A549 (cell line): ENCODE results near the gene SLX9. TPM values are rescaled to one million over a fixed set of nuclear protein-coding genes. Genes with fewer than 3 reads are reported as not detected.

Source experiments
- ATAC-seq, 2 experiments: fragments of 200-7000 bp in 1 of 2; fragments of >200 bp in 1 of 2; cut with Nextera tagmentation in 1 of 2; cut with Tn5 transposase in 1 of 2; 3 replicates each; pipeline versions ENCODE4 v1.8.0 to v1.9.1; 2018 to 2020; ENCODE audit warnings: mild to moderate bottlenecking in 1 of 2, moderate library complexity in 1 of 2
- CTCF ChIA-PET: fragments of 300-600 bp; sonication (Branson Sonifier 250); formaldehyde crosslinking; extraction: SDS; loops from one replicate; lab custom pipeline; 2021; ENCODE audit warnings: antibody characterized with exemption, inconsistent platforms; lab: Yijun Ruan, JAX
- POLR2A ChIA-PET: fragments of 350-600 bp; formaldehyde crosslinking; extraction: SDS; loops from one replicate; lab custom pipeline; 2021; ENCODE audit warnings: antibody characterized with exemption, inconsistent platforms; lab: Yijun Ruan, JAX
- DNase-seq, 2 experiments: peaks; one replicate each; pipeline versions ENCODE4 v3.0.0 to v3.0.0-alpha.2; 2011 to 2016; ENCODE audit warnings: low read depth in 1 of 2, low spot score in 1 of 2
- FAIRE-seq: peaks from 2 replicates; lab custom pipeline; 2011; peaks lifted over from hg19 to GRCh38; lab: Jason Lieb, UNC
- H3K27ac ChIP-seq, 2 experiments: fragments of >200 bp; sonication (Bioruptor Twin); formaldehyde crosslinking; 3 replicates each; pipeline ENCODE4 v1.5.1; 2016 to 2017
- H3K4me1 ChIP-seq: fragments of >200 bp; sonication (Bioruptor Twin); formaldehyde crosslinking; 3 replicates; pipeline ENCODE4 v1.6.1; 2016
- H3K4me2 ChIP-seq: fragments of >200 bp; sonication (Bioruptor Twin); formaldehyde crosslinking; 3 replicates; pipeline ENCODE4 v1.6.1; 2016
- H3K4me3 ChIP-seq: fragments of >200 bp; sonication (Bioruptor Twin); formaldehyde crosslinking; 3 replicates; pipeline ENCODE4 v1.5.1; 2016
- H3K9me3 ChIP-seq: fragments of >200 bp; sonication (Bioruptor Twin); formaldehyde crosslinking; 3 replicates; pipeline ENCODE4 v1.6.1; 2016
- BCL3 ChIP-seq: fragments of >200 bp; sonication (Bioruptor Twin); formaldehyde crosslinking; IDR thresholded peaks from 3 replicates; pipeline ENCODE4 v1.6.1; 2016
- BHLHE40 ChIP-seq: IDR thresholded peaks from 2 replicates; pipeline ENCODE4 v1.6.1; 2012; ENCODE audit warnings: low read depth, low read length, inconsistent platforms
- E2F6 ChIP-seq: IDR thresholded peaks from 2 replicates; pipeline ENCODE4 v1.6.1; 2012; ENCODE audit warnings: low read depth, borderline replicate concordance
- ESRRA ChIP-seq: fragments of 150-350 bp; IDR thresholded peaks from 2 replicates; pipeline ENCODE4 v1.6.1; 2014; ENCODE audit warnings: mild to moderate bottlenecking, low read length, borderline replicate concordance
- FOXS1 ChIP-seq: fragments of 250-450 bp; sonication (Bioruptor Pico); IDR thresholded peaks from 2 replicates; pipeline ENCODE4 v1.5.0; 2020; ENCODE audit warnings: mild to moderate bottlenecking, moderate library complexity
- HMGXB4 ChIP-seq: fragments of 250-450 bp; sonication (Bioruptor Pico); IDR thresholded peaks from 2 replicates; pipeline ENCODE4 v1.5.0; 2021; ENCODE audit warnings: mild to moderate bottlenecking, moderate library complexity, borderline replicate concordance
- HOXA7 ChIP-seq: fragments of 250-450 bp; sonication (Bioruptor Pico); IDR thresholded peaks from 2 replicates; pipeline ENCODE4 v1.5.0; 2020; ENCODE audit warnings: mild to moderate bottlenecking, moderate library complexity
- HOXB13 ChIP-seq: fragments of 250-450 bp; sonication (Bioruptor Pico); IDR thresholded peaks from 2 replicates; pipeline ENCODE4 v1.5.0; 2020; ENCODE audit warnings: low read depth, mild to moderate bottlenecking, moderate library complexity
- HOXB5 ChIP-seq: fragments of 250-450 bp; sonication (Bioruptor Pico); IDR thresholded peaks from 2 replicates; pipeline ENCODE4 v1.5.0; 2020; ENCODE audit warnings: mild to moderate bottlenecking, moderate library complexity
- KDM5A ChIP-seq: fragments of 200-600 bp; sonication (generic); IDR thresholded peaks from 2 replicates; pipeline ENCODE4 v1.6.1; 2016; ENCODE audit warnings: antibody characterized with exemption, mild to moderate bottlenecking
- MAZ ChIP-seq: fragments of 150-350 bp; IDR thresholded peaks from 2 replicates; pipeline ENCODE4 v1.6.1; 2014; ENCODE audit warnings: antibody characterized with exemption, low read depth, low read length, borderline replicate concordance
- NFE2L2 ChIP-seq: fragments of 150-350 bp; conservative IDR thresholded peaks from 2 replicates; pipeline ENCODE4 v1.6.1; 2014; ENCODE audit warnings: low read length
- NPAS2 ChIP-seq: fragments of 250-450 bp; sonication (Bioruptor Pico); IDR thresholded peaks from 2 replicates; pipeline ENCODE4 v1.8.0; 2022; ENCODE audit warnings: mild to moderate bottlenecking, moderate library complexity, borderline replicate concordance
- NR3C1 ChIP-seq: fragments of >200 bp; sonication (Bioruptor Twin); formaldehyde crosslinking; IDR thresholded peaks from 3 replicates; pipeline ENCODE4 v1.6.1; 2017
- RARB ChIP-seq: fragments of 250-450 bp; sonication (Bioruptor Pico); IDR thresholded peaks from 2 replicates; pipeline ENCODE4 v1.8.0; 2021; ENCODE audit warnings: mild to moderate bottlenecking, moderate library complexity
- RCOR1 ChIP-seq: fragments of 150-350 bp; IDR thresholded peaks from 2 replicates; pipeline ENCODE4 v1.6.1; 2014; ENCODE audit warnings: antibody characterized with exemption, low read length, low read depth
- SMC3 ChIP-seq: fragments of >200 bp; sonication (Bioruptor Twin); formaldehyde crosslinking; IDR thresholded peaks from 3 replicates; pipeline ENCODE4 v1.6.1; 2018; ENCODE audit warnings: inconsistent platforms
- USF2 ChIP-seq: fragments of 450-650 bp; IDR thresholded peaks from 2 replicates; pipeline ENCODE4 v1.6.1; 2014; ENCODE audit warnings: antibody characterized with exemption
- ZC3H11A ChIP-seq: fragments of 450-650 bp; IDR thresholded peaks from 2 replicates; pipeline ENCODE4 v1.6.1; 2014; ENCODE audit warnings: antibody characterized with exemption, mild to moderate bottlenecking
- ZSCAN20 ChIP-seq: fragments of 250-450 bp; sonication (Bioruptor Pico); IDR thresholded peaks from 2 replicates; pipeline ENCODE4 v1.8.0; 2022; ENCODE audit warnings: mild to moderate bottlenecking, moderate library complexity
- WGBS: methylation state at CpG from one replicate; pipeline ENCODE4 v1.1.6; 2017; ENCODE audit errors: missing lambda C conversion rate; 5-methylcytosine and 5-hydroxymethylcytosine counted together
- polyA plus RNA-seq, 4 experiments: library from polyadenylated mRNA; depleted of rRNA in 3 of 4; stranded (reverse); fragments of >200 nt; fragmentation: RNase III in 1 of 4; extraction: RNeasy Plus Mini Kit Qiagen cat#74134 plus additional on column Dnase treatment in 1 of 4; gene quantifications; 2 replicates in 3 of 4; 3 replicates in 1 of 4; pipeline ENCODE4 v1.2.3, GENCODE V29; 2011 to 2017

SLX9 gene
- polyA plus RNA-seq, 2 of the 4 experiments (the other 2 are of a cell fraction), result 26.9 to 40.6 TPM

GRCh38 chr21:44996983-44997936 lies 57.4 kb downstream of the SLX9 start (continued):
- TF ChIP-seq USF2 (no peak), KDM5A (no peak), HOXB13 (CRISPR knock-in tag) (no peak), BHLHE40 (no peak), NR3C1 (no peak)
- TF ChIP-seq, all 56 proteins: peak for 0

- Histone ChIP-seq H3K4me3 (no peak overlapping the region), H3K4me1 (peaks cover 5% of the 10 kb centered on the region; the same call in 2 of the 3 replicates), H3K27ac (no peak overlapping the region), H3K9me3 (no peaks in the 10 kb centered on the region), H3K4me2 (no peak overlapping the region)
- FAIRE-seq (no peak), DNase-seq (no peak), ATAC-seq (no peak)
- no peak for TF ChIP-seq MAZ
- no peak for TF ChIP-seq ESRRA
- no peak for TF ChIP-seq BCL3
- no peak for TF ChIP-seq ZSCAN20 (CRISPR knock-in tag)
- no peak for TF ChIP-seq E2F6
- TF ChIP-seq HOXA7 (CRISPR knock-in tag), result no peak
- TF ChIP-seq NPAS2 (CRISPR knock-in tag), result no peak
- TF ChIP-seq ZC3H11A, result no peak
- TF ChIP-seq USF2, result no peak
- no peak for TF ChIP-seq RARB (CRISPR knock-in tag)
- no peak for TF ChIP-seq NFE2L2
- TF ChIP-seq RCOR1, result no peak
- TF ChIP-seq KDM5A, result no peak
- TF ChIP-seq HOXB5 (CRISPR knock-in tag), result no peak
- no peak for TF ChIP-seq FOXS1 (CRISPR knock-in tag)
- no peak for TF ChIP-seq SMC3
- no peak for TF ChIP-seq HMGXB4 (CRISPR knock-in tag)
- 60% methylated on average over 3 of the region's 10 CpGs for WGBS
- ChIA-PET POLR2A (no interaction called here), CTCF (no interaction called here)
Observed at GRCh38 chr21:44998086-44998620, 58.3 kb downstream of the SLX9 start.
